Cerebellar nuclear complex (tissue), 1 donor: ENCODE measurements around the gene NET1.
"Not testable (repeated sequence)": the region's sequence is repeated elsewhere in the genome, so short reads cannot be mapped to it uniquely, and the experiment has no call there.

Experiments used
- DNase-seq, 2 experiments: peaks; one replicate each; lab custom pipeline; 2025; lab: John Stamatoyannopoulos, UW

NET1 gene

GRCh38 chr10:5462841-5463293 lies 50.5 kb downstream of the NET1 start:
- DNase-seq: no peak

- DNase-seq: no peak
Measured at GRCh38 chr10:5464546-5464945, 52.2 kb downstream of the NET1 start.

DNA sequence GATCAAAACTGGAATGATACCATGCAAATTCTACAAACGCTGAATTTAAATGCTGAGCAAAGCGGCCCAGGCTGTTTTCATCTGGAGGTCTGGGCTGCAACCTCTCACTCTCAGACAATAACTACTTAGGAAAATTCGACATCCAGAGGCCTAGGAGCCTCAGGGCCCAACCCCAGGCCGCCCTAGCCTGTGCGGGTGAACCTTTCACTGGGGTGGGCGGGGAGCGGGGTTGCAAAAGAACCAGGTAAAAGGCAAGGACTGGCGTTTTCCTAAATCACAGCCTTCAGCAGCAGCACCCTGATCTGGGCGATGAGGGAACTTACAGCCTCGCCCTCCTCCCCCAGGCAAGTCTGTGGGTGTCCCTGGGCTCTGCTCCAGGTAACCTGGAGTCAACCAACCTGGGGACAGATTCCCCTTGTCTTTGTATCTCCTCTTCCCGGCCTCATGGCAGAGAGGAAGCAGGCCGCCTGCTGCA lies 53.7 kb downstream of the NET1 start:
- no peak for DNase-seq

GRCh38 chr10:5466451-5467206 lies 54.3 kb downstream of the NET1 start:
- DNase-seq: no peak

DNA sequence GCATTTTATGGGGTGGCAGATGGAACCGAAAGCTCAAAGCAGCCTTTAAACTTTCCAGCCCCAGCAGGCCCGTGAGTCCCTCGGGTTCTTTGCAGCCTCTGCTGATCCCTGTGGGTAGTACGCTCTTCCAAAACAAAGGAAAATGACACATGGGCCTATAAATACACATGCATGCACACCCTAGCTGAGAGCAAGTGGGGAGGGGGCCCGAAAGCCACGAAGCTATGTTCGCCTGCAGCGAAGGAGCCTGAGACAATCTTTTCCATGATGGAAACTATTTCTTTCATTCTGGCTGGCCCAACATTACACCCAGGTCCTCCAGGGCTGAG lies 54.8 kb downstream of the NET1 start:
- DNase-seq: no peak

DNA sequence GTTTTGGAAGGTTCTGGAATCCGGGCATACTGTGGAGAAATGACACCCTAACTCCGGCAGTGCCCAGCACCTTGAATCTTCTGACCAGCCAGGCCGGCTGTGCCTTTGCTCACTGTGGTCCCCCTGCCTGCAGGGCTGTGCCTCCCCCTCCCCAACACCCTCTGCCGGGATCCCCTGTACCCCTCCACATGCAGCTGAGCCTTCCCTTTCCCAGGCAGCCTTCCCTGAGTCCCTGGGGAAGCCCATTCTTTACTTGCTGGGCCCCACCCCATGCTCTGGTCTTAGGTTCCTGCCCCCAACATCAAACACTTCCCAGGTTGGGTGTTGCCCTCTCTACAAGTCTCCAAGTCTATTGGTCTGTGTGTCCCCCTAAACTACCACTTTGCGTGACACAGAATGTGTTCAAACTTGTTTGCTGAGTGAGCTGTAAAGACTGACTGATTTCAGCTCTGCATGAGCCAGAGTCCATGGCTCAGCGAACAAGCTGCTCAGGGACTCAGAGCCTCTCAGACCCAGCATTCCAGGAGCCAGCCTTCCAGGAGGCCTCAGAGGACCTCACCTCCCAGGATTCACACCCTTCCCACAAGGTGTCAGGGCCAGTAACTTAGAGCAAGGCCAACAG lies 55.4 kb downstream of the NET1 start:
- no peak for DNase-seq

DNA sequence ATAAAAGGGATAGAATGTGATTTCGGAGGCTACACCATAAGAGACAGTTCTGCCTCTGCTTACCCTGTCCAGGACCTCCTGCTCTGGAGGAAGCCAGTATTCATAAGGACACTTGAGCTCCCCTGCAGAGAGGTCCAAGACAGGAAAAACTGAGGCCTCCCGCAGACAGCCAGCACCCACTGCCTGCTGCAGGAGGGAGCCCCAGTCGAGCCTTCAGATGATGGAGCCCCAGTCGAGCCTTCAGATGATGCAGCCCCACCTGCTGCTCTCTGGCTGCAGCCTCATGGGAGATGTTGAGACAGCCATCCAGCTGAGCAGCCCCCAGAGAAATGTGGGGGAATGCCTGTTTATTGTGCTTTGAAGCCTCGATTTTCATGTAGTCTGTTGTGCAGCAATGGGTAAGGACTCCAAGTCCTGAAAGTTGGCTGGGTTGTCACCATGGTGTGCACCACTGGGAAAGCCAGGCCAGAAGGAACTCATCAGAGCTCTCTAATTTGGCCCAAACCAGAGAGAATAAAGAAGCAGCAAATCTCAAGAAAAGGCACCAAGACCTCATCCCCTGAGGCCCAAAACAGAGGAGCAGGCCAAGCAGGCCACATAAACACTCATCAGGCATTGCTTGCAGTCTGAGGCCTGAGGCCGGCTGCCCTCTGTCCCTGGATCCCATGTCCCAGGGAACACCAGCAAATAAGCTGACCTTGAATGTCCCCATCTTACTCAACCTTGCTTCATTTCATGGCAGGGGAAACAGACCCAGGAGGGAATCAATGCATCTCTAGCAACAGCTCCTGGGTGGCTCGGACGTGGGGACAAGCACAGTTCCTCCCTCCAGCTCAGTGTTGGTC lies 56.1 kb downstream of the NET1 start:
- no peak for DNase-seq

- no peak for DNase-seq
Measured at GRCh38 chr10:5469353-5470061, 57.1 kb downstream of the NET1 start.

- no peak for DNase-seq
Measured at GRCh38 chr10:5470062-5470751, 57.9 kb downstream of the NET1 start.

GRCh38 chr10:5474642-5475041 lies 62.3 kb downstream of the NET1 start:
- not testable (repeated sequence) for DNase-seq

DNA sequence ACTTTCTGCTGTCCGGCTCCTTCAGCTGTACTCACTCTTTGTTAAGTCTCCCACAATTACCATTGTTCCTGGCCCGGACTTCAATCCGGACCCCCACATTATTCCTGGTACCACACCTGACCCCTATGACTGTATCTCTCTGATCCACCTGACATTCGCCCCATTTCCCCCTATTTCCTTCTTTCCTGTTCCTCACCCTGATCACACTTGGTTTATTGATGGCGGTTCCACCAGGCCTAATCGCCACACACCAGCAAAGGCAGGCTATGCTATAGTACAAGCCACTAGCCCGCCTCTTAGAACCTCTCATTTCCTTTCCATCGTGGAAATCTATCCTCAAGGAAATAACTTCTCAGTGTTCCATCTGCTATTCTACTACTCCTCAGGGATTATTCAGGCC lies 62.7 kb downstream of the NET1 start:
- DNase-seq: not testable (repeated sequence)

DNA sequence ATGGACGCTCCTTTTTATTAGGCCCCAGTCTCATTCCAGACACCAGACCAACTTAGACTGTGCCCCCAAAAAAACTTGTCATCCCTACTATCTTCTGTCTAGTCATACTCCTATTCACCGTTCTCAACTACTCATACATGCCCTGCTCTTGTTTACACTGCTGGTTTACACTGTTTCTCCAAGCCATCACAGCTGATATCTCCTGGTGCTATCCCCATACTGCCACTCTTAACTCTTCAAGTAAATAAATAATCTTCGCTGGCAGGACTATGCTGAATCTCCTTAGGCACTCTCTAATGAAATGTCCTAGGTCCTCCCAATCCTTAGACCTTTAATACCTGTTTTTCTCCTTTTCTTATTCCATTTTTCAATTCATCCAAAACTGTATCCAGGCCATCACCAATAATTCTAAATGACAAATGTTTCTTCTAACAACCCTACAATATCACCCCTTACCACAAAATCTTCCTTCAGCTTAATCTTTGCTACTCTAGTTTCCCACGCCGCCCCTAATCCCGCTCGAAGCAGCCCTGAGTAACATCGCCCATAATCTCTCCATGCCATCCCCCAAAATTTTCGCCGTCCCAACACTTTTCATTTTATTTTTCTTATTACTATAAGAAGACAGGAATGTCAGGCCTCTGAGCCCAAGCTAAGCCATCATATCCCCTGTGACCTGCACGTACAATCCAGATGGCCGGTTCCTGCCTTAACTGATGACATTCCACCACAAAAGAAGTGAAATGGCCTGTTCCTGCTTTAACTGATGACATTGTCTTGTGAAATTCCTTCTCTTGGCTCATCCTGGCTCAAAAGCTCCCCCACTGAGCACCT lies 63.8 kb downstream of the NET1 start:
- not testable (repeated sequence) for DNase-seq

DNA sequence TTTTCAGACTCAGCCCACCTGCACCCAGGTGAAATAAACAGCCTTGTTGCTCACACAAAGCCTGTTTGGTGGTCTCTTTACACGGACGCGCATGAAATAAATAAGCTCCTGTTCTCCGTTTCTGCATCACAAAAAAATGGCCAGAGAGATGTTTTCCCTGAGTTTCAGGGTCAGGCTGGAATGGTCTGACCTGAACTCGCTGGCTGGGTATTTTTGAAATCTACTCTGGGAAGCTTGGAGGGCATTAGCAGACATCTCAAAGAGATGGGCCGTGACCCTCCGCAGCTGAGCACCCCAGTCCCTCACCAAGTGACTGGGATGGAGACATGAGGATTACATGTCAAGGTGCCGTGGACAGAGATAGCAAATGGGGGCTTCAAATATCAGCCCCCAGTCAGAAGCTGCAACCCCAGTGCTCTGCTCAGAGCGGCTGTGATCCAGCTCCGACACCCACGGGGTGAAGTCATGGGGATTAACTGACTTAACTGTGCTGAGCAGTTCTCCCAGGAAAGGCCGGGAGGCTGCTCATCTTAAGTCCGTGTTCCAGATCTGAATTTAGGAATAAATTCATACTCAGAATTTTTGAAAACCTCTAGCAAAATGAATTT lies 64.7 kb downstream of the NET1 start:
- no peak for DNase-seq

- no peak for DNase-seq
Measured at GRCh38 chr10:5477948-5478693, 65.8 kb downstream of the NET1 start.

DNA sequence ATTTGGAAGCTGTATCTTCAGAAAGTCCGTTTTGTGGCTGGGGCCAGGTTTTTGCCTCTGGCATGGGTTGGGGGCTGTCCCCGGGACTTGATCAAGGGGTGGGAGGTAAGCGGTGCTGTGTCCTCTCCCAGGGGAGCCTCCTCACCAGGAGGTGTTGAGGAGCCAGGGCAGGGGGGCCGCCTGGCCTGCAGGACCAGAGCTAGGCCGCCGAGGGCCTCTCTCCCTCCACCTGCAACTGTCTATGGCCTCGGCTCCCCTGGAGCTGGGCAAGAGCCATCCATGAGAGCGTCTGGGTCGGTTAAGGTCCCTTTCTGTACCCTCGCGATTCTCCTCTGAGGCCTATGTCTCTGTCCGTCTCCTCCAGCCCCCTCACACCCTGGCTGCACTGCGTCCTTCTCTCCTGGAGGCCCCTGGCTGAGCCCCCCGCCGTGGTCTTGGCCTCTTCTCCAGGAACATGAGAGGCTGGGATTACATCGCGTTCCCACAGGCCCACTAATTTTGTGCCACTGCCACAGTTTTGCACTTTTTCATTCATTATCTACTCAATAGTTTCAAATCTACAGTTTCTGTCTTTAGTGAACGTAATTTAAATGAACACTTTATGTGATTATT lies 66.4 kb downstream of the NET1 start:
- no peak for DNase-seq

DNA sequence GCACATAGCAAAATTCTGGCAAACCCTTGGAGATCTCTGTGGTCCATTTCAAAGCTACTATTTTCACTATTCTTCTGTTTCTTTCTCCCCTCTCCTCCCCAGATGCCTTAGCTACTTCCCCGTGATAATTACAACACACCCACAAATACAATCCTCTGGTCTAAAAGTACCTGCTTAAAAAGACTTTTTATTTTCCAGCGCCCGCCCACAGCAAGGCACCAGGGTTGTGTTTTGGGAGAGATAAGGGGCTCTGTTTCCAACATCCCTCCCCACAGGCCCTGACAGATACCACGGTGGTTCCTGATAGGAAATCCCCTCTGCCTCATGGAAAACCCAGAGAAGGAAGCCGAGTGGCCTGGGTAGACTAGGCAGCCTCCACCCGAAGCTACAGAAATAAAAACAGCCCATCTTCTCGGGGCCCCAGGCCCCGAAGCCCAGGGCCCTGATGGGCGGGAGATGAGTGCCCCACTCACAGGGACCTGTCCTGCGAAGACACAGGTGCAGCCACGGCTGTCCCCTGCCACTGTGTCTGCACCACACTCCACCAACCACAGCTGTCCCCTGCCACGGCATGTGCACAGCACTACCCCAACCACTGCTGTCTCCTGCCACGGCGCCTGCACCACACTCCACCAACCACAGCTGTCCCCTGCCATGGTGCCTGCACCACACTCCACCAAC lies 67.3 kb downstream of the NET1 start:
- no peak for DNase-seq

DNA sequence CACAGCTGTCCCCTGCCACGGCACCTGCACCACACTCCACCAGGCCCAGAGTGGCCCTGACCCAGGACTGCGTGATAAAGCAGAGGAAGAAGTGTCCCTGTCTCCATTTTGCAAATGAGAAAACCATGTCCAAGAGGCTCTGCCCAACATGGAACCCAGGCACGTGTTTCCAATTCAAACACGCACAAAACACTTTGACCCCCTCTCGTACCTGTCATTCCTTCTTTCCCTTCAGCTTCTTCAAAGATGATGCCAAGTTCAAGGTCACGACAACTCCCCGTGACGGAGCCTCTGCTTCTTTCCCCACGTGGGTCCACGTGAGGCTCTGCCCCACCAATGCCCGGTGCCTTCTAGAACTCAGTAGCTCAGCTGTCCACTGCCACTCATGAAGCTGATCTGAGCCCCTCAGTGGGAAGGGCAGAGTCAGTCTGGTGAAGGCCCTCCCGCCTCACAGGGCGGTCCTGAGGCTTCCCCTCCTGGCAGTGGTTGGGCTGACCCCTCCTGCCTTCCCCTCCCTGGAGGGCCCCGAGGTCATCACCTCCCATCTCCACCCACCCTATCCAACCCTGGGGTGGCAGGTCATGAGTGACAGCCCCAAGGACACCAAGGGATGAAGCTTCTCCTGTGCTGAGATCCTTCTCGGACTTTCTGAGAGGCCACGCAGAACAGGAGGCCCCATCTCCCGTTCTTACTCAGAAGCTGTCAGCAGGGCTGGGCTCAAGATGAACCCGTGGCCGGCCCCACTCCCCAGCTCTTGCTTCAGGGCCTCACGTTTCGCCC lies 68.0 kb downstream of the NET1 start:
- no peak for DNase-seq

GRCh38 chr10:5481121-5481520 lies 68.8 kb downstream of the NET1 start:
- no peak for DNase-seq
